SU-DHL-6 (cell line): Measurements from ENCODE around the gene DPYSL4.

Source experiments
- EZH2phosphoT487 ChIP-seq: fragments of 200-600 bp; sonication (generic), shearing (Covaris generic); conservative IDR thresholded peaks from 2 replicates; pipeline ENCODE4 v1.6.1; 2018; ENCODE audit warnings: mild to moderate bottlenecking, antibody characterized with exemption, low read length, moderate library complexity, mixed read lengths
- TF ChIP-seq, protein P1 (sequence below): fragments of 200-600 bp; sonication (generic); IDR thresholded peaks from one replicate; pipeline ENCODE4 v1.5.1; 2017; ENCODE audit warnings: antibody characterized with exemption, mild to moderate bottlenecking, low read length, moderate library complexity; ENCODE audit not compliant: insufficient read depth, poor library complexity, severe bottlenecking

DNA sequence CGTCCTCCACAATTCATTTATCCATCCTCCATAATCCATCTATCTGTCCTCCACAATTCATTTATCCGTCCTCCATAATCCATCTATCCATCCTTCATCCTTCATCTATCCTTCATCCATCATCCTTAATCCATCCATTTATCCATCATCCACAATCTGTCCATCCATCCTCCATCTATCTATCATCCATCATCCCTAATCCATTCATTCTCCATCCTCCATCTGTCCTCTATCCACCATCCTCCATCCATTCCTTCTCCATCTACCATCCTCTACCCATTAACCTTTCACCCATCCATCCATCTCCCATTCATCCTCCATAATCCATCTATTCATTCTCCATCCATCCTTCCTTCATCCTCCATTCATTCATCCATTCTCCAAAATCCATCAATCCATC, 36.0 kb upstream of the DPYSL4 start:
- TF ChIP-seq, protein P1, sequence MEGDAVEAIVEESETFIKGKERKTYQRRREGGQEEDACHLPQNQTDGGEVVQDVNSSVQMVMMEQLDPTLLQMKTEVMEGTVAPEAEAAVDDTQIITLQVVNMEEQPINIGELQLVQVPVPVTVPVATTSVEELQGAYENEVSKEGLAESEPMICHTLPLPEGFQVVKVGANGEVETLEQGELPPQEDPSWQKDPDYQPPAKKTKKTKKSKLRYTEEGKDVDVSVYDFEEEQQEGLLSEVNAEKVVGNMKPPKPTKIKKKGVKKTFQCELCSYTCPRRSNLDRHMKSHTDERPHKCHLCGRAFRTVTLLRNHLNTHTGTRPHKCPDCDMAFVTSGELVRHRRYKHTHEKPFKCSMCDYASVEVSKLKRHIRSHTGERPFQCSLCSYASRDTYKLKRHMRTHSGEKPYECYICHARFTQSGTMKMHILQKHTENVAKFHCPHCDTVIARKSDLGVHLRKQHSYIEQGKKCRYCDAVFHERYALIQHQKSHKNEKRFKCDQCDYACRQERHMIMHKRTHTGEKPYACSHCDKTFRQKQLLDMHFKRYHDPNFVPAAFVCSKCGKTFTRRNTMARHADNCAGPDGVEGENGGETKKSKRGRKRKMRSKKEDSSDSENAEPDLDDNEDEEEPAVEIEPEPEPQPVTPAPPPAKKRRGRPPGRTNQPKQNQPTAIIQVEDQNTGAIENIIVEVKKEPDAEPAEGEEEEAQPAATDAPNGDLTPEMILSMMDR = no peak
- TF ChIP-seq EZH2phosphoT487 = no peak
